H1 (cell line): Measurements from ENCODE around the gene CLEC16A. TPM values are rescaled to one million over a fixed set of nuclear protein-coding genes. Genes with fewer than 3 reads are reported as not detected.

Experiments
- CTCF ChIA-PET: fragments of 300-600 bp; sonication (Branson Sonifier 250); formaldehyde crosslinking; loops from one replicate; lab custom pipeline; 2021; ENCODE audit not compliant: partially characterized antibody; lab: Charles Lee
- POLR2A ChIA-PET: fragments of 300-600 bp; sonication (Branson Sonifier 250); formaldehyde crosslinking; loops from one replicate; lab custom pipeline; 2021; ENCODE audit warnings: inconsistent platforms; ENCODE audit not compliant: partially characterized antibody; lab: Charles Lee
- DNase-seq, 2 experiments: peaks; one replicate each; pipeline versions ENCODE4 v3.0.0 to v3.0.0-alpha.2; 2010 to 2022; ENCODE audit warnings: low spot score in 2 of 2, low read depth in 1 of 2, mixed read lengths in 1 of 2
- FAIRE-seq: peaks from 2 replicates; lab custom pipeline; 2011; peaks lifted over from hg19 to GRCh38; lab: Jason Lieb, UNC
- H2AFZ ChIP-seq: 2 replicates; pipeline ENCODE4 v1.8.1; 2012; ENCODE audit warnings: low read length, inconsistent platforms
- H2AK5ac ChIP-seq: 2 replicates; pipeline ENCODE4 v1.6.1; 2013; ENCODE audit warnings: low read depth, low read length
- H2BK120ac ChIP-seq: replicated peaks from 2 replicates; pipeline ENCODE3; 2013; ENCODE audit warnings: low read depth, low read length, inconsistent platforms
- H2BK12ac ChIP-seq: 2 replicates; pipeline ENCODE4 v1.6.1; 2013; ENCODE audit warnings: low read depth, low read length
- H2BK15ac ChIP-seq: 2 replicates; pipeline ENCODE4 v1.6.1; 2013; ENCODE audit warnings: low read length
- H2BK20ac ChIP-seq: 2 replicates; pipeline ENCODE4 v1.6.1; 2013; ENCODE audit warnings: low read length
- H2BK5ac ChIP-seq: 2 replicates; pipeline ENCODE4 v1.6.1; 2013; ENCODE audit warnings: low read depth, low read length
- H3K14ac ChIP-seq: 2 replicates; pipeline ENCODE4 v1.6.1; 2013; ENCODE audit warnings: inconsistent platforms; ENCODE audit not compliant: insufficient read length
- H3K18ac ChIP-seq: 2 replicates; pipeline ENCODE4 v1.6.1; 2013; ENCODE audit warnings: low read length; ENCODE audit errors: extremely low read depth
- H3K23ac ChIP-seq: 2 replicates; pipeline ENCODE4 v1.6.1; 2013; ENCODE audit warnings: inconsistent platforms; ENCODE audit not compliant: insufficient read length
- H3K23me2 ChIP-seq: 2 replicates; pipeline ENCODE4 v1.6.1; 2013; ENCODE audit warnings: low read depth, low read length
- H3K27ac ChIP-seq: 2 replicates; pipeline ENCODE4 v1.6.1; 2011; ENCODE audit warnings: low read depth, low read length, inconsistent platforms
- H3K27me3 ChIP-seq, 4 experiments: replicated peaks in 1 of 4; 1 replicate in 1 of 4; 2 replicates in 3 of 4; pipeline versions ENCODE4 v1.6.1 to v1.8.1; 2011 to 2013; ENCODE audit warnings: low read length in 3 of 4, mild to moderate bottlenecking in 3 of 4, inconsistent platforms in 2 of 4, mixed read lengths in 2 of 4, moderate library complexity in 1 of 4; ENCODE audit not compliant: control insufficient read depth in 3 of 4, insufficient read depth in 3 of 4; ENCODE audit errors: extremely low read depth in 1 of 4
- H3K36me3 ChIP-seq, 4 experiments: 2 replicates each; pipeline versions ENCODE4 v1.6.1 to v1.8.1; 2011 to 2013; ENCODE audit warnings: mild to moderate bottlenecking in 4 of 4, low read length in 3 of 4, moderate library complexity in 2 of 4, control low read depth in 1 of 4, inconsistent platforms in 1 of 4; ENCODE audit not compliant: insufficient read depth in 4 of 4, control insufficient read depth in 2 of 4
- H3K4ac ChIP-seq: replicated peaks from 2 replicates; pipeline ENCODE3; 2013; ENCODE audit warnings: low read length, low read depth, mixed read lengths, inconsistent platforms; ENCODE audit not compliant: insufficient read length
- H3K4me1 ChIP-seq, 4 experiments: replicated peaks in 1 of 4; 1 replicate in 1 of 4; 2 replicates in 3 of 4; pipeline versions ENCODE4 v1.6.1 to v1.8.1; 2011 to 2013; ENCODE audit warnings: low read length in 3 of 4, inconsistent platforms in 2 of 4, mixed read lengths in 1 of 4; ENCODE audit not compliant: insufficient read depth in 4 of 4, control insufficient read depth in 3 of 4
- H3K4me2 ChIP-seq, 2 experiments: 2 replicates each; pipeline versions ENCODE4 v1.6.1 to v1.8.1; 2011 to 2013; ENCODE audit warnings: low read depth in 2 of 2, low read length in 2 of 2, control low read depth in 1 of 2, inconsistent platforms in 1 of 2, mild to moderate bottlenecking in 1 of 2; ENCODE audit not compliant: insufficient read depth in 1 of 2
- H3K4me3 ChIP-seq, 4 experiments: fragments of 200-600, 300-600 bp in 1 of 4; sonication (generic), shearing (Covaris generic), sonication (Bioruptor Twin) in 1 of 4; 2 replicates each; pipeline versions ENCODE4 v1.5.1 to v1.8.1; 2011 to 2016; ENCODE audit warnings: low read length in 4 of 4, low read depth in 3 of 4, control low read depth in 2 of 4, inconsistent platforms in 2 of 4, mild to moderate bottlenecking in 2 of 4, mixed read lengths in 1 of 4, moderate library complexity in 1 of 4; ENCODE audit not compliant: insufficient read depth in 2 of 4; ENCODE audit errors: extremely low read depth in 1 of 4
- H3K56ac ChIP-seq: replicated peaks from 2 replicates; pipeline ENCODE3; 2013; ENCODE audit warnings: low read depth, mild to moderate bottlenecking, mixed read lengths, low read length, inconsistent platforms; ENCODE audit not compliant: insufficient read length
- H3K79me1 ChIP-seq: 2 replicates; pipeline ENCODE4 v1.6.1; 2013; ENCODE audit warnings: low read depth, low read length, control low read depth
- H3K79me2 ChIP-seq, 2 experiments: 2 replicates each; pipeline versions ENCODE4 v1.6.1 to v1.8.1; 2012 to 2013; ENCODE audit warnings: low read length in 2 of 2, mild to moderate bottlenecking in 2 of 2, inconsistent platforms in 1 of 2; ENCODE audit not compliant: insufficient read depth in 2 of 2, control insufficient read depth in 1 of 2
- H3K9ac ChIP-seq, 4 experiments: replicated peaks in 1 of 4; 1 replicate in 1 of 4; 2 replicates in 3 of 4; pipeline versions ENCODE4 v1.6.1 to v1.8.1; 2011 to 2013; ENCODE audit warnings: low read depth in 3 of 4, low read length in 3 of 4, control low read depth in 2 of 4, mild to moderate bottlenecking in 2 of 4, moderate library complexity in 2 of 4, inconsistent platforms in 1 of 4; ENCODE audit errors: extremely low read depth in 1 of 4
- H3K9me3 ChIP-seq, 2 experiments: 2 replicates each; pipeline versions ENCODE4 v1.6.1 to v1.8.1; 2012 to 2013; ENCODE audit warnings: mild to moderate bottlenecking in 2 of 2, moderate library complexity in 2 of 2, control low read depth in 1 of 2, inconsistent platforms in 1 of 2, low read depth in 1 of 2, low read length in 1 of 2, mixed read lengths in 1 of 2; ENCODE audit not compliant: insufficient read depth in 2 of 2
- H4K20me1 ChIP-seq, 2 experiments: replicated peaks in 1 of 2; 2 replicates each; pipeline versions ENCODE3 to v1.8.1; 2011 to 2013; ENCODE audit warnings: inconsistent platforms in 2 of 2, low read length in 2 of 2, mild to moderate bottlenecking in 1 of 2; ENCODE audit not compliant: insufficient read depth in 2 of 2, control insufficient read depth in 1 of 2
- H4K5ac ChIP-seq: 2 replicates; pipeline ENCODE4 v1.6.1; 2013; ENCODE audit warnings: low read length, low read depth, mixed read lengths, inconsistent platforms; ENCODE audit not compliant: insufficient read length
- H4K8ac ChIP-seq: 2 replicates; pipeline ENCODE4 v1.8.0; 2013; ENCODE audit warnings: mild to moderate bottlenecking, moderate library complexity, low read length, inconsistent platforms; ENCODE audit not compliant: insufficient read depth; ENCODE audit errors: extremely low read depth
- H4K91ac ChIP-seq: replicated peaks from 2 replicates; pipeline ENCODE3; 2013; ENCODE audit warnings: low read length, mixed read lengths, inconsistent platforms; ENCODE audit not compliant: insufficient read length
- BCL11A ChIP-seq, 2 experiments: IDR thresholded peaks; one replicate each; pipeline ENCODE4 v1.6.1; 2011; ENCODE audit warnings: low read depth in 2 of 2, low read length in 2 of 2, mild to moderate bottlenecking in 2 of 2
- BRCA1 ChIP-seq: IDR thresholded peaks from 2 replicates; pipeline ENCODE4 v1.6.1; 2012; ENCODE audit warnings: low read depth, low read length, improper control_type of control experiment
- CBX5 ChIP-seq: fragments of 300-800, 300-1000 bp; sonication (generic); IDR thresholded peaks from 2 replicates; pipeline ENCODE4 v1.7.1; 2016; ENCODE audit warnings: antibody characterized with exemption, low read length, low read depth
- CREB1 ChIP-seq: IDR thresholded peaks from 2 replicates; pipeline ENCODE4 v1.6.1; 2012; ENCODE audit warnings: inconsistent platforms
- KDM5A ChIP-seq: fragments of 200-600 bp; IDR thresholded peaks from 2 replicates; pipeline ENCODE4 v1.7.1; 2012; ENCODE audit warnings: mild to moderate bottlenecking, low read length, inconsistent platforms, mixed read lengths
- POLR2AphosphoS5 ChIP-seq: IDR thresholded peaks from 2 replicates; pipeline ENCODE4 v1.6.1; 2011; ENCODE audit warnings: low read depth, low read length
- RBBP5 ChIP-seq: IDR thresholded peaks from 2 replicates; pipeline ENCODE4 v1.7.1; 2012; ENCODE audit warnings: low read depth, mild to moderate bottlenecking, inconsistent platforms, low read length, moderate library complexity, borderline replicate concordance
- RNF2 ChIP-seq: fragments of 200-900, 300-1000 bp; sonication (generic); IDR thresholded peaks from 2 replicates; pipeline ENCODE4 v1.7.1; 2016; ENCODE audit warnings: borderline replicate concordance, low read depth, mild to moderate bottlenecking, antibody characterized with exemption, low read length; ENCODE audit not compliant: poor library complexity, severe bottlenecking; ENCODE audit errors: missing control alignments
- SIN3A ChIP-seq, 2 experiments: IDR thresholded peaks in 1 of 2; conservative IDR thresholded peaks in 1 of 2; 2 replicates each; pipeline ENCODE4 v1.6.1; 2011 to 2012; ENCODE audit warnings: low read length in 2 of 2, improper control_type of control experiment in 1 of 2, low read depth in 1 of 2, mild to moderate bottlenecking in 1 of 2
- SP1 ChIP-seq: IDR thresholded peaks from 2 replicates; pipeline ENCODE4 v1.6.1; 2011; ENCODE audit warnings: low read depth, low read length
- SP2 ChIP-seq: IDR thresholded peaks from 2 replicates; pipeline ENCODE4 v1.6.1; 2012; ENCODE audit warnings: mild to moderate bottlenecking, low read length, inconsistent platforms
- SP4 ChIP-seq: IDR thresholded peaks from 2 replicates; pipeline ENCODE4 v1.6.1; 2012; ENCODE audit warnings: low read length, inconsistent platforms
- TCF12 ChIP-seq: IDR thresholded peaks from 2 replicates; pipeline ENCODE4 v1.6.1; 2011; ENCODE audit warnings: low read depth, mild to moderate bottlenecking, low read length
- TEAD4 ChIP-seq: IDR thresholded peaks from 2 replicates; pipeline ENCODE4 v1.6.1; 2012; ENCODE audit warnings: low read depth, low read length, inconsistent platforms, mixed read lengths
- WGBS, 2 experiments: shearing (Covaris generic) in 1 of 2; methylation state at CpG; one replicate each; pipeline versions ENCODE4 v1.1.6 to v1.1.7; 2013 to 2015; ENCODE audit warnings: low lambda C conversion rate in 2 of 2, mixed read lengths in 2 of 2, inconsistent platforms in 1 of 2, low coverage in 1 of 2, missing lambda C conversion rate in 1 of 2; ENCODE audit not compliant: insufficient replicate concordance in 2 of 2, insufficient coverage in 1 of 2, insufficient read length in 1 of 2; ENCODE audit errors: extremely low coverage in 1 of 2, missing lambda C conversion rate in 1 of 2; 5-methylcytosine and 5-hydroxymethylcytosine counted together
- polyA plus RNA-seq, 7 experiments: library from polyadenylated mRNA; depleted of rRNA in 3 of 7; stranded (reverse) in 5 of 7; unstranded in 2 of 7; fragments of >200 nt in 5 of 7; fragments of 200-250 nt in 2 of 7; gene quantifications; 1 replicate in 5 of 7; 2 replicates in 1 of 7; 4 replicates in 1 of 7; pipeline versions ENCODE4 v1.2.1 to v1.2.3, GENCODE V29; 2011 to 2013; ENCODE audit warnings: missing spikeins in 2 of 7, mixed read lengths in 2 of 7
- total RNA-seq: library from RNA; stranded (reverse); fragmentation: NEBNext Ultra II Directional; extraction: Animal tissue kit (Norgen Biotek cat#: 25700); gene quantifications from 2 replicates; pipeline ENCODE4 v1.2.1, GENCODE V29; 2021

CLEC16A gene
- total and polyA plus RNA-seq, 2 of the 8 experiments (the other 6 are each of a cell fraction or from before 2014, with no cell fraction given) = 7.6 to 19.3 TPM

GRCh38 chr16:11151156-11151884, 207.0 kb downstream of the CLEC16A start:
- Histone ChIP-seq H4K8ac (no peak overlapping the region), H3K4me3 (no peak overlapping the region), H2BK120ac (no peak overlapping the region), H2AK5ac (no peak overlapping the region), H2AFZ (no peak overlapping the region), H2BK5ac (no peak overlapping the region), H3K79me2 (no peaks in the 10 kb centered on the region), H3K18ac (no peak overlapping the region), H4K5ac (no peak overlapping the region), H2BK12ac (no peak overlapping the region), H3K9ac (no peak overlapping the region), H4K91ac (no peak overlapping the region), H2BK20ac (no peak overlapping the region), H4K20me1 (peaks cover 0 to 3% of the 10 kb centered on the region in 2 experiments), H3K27ac (no peak overlapping the region), H3K9me3 (no peaks in the 10 kb centered on the region), H3K4ac (no peak overlapping the region), H3K36me3 (no peaks in the 10 kb centered on the region), H3K27me3 (no peaks in the 10 kb centered on the region), H2BK15ac (no peak overlapping the region), H3K23me2 (peaks cover 3% of the 10 kb centered on the region; the same call in 1 of the 2 replicates), H3K79me1 (no peaks in the 10 kb centered on the region), H3K4me1 (no peaks in the 10 kb centered on the region), H3K4me2 (no peak overlapping the region), H3K14ac (no peak overlapping the region), H3K23ac (no peak overlapping the region), H3K56ac (no peak overlapping the region)
- FAIRE-seq = no peak
- no peak for DNase-seq
- WGBS, 2 experiments = 87% methylated on average over 9 of the region's 9 CpGs; no CpG with 5 or more reads in 1 of the 2 experiments
- ChIA-PET CTCF (interaction anchor here (0.9 to 1.4 kb wide), 3 partner anchors 11 to 167 kb away, joined by 3 to 4 read pairs (median 4); no protein-coding TSS in a partner anchor), POLR2A (interaction anchor here (1.1 kb wide), 2 partner anchors 74 to 78 kb away, joined by 3 read pairs; no protein-coding TSS in a partner anchor)
- no peak for TF ChIP-seq BRCA1
- no peak for TF ChIP-seq SP4
- no peak for TF ChIP-seq POLR2AphosphoS5
- no peak for TF ChIP-seq CREB1
- no peak for TF ChIP-seq RNF2
- TF ChIP-seq CBX5 = no peak
- TF ChIP-seq KDM5A = no peak
- TF ChIP-seq SP2 = no peak
- no peak for TF ChIP-seq RBBP5
- no peak for TF ChIP-seq SP1
- no peak for TF ChIP-seq TCF12
- no peak for TF ChIP-seq BCL11A (IDR thresholded peaks at IDR 0.05; ENCODE audit: low read depth in 2 of 2, low read length in 2 of 2)
- TF ChIP-seq SIN3A (conservative IDR thresholded peaks at IDR 0.05 in 1 of 2, IDR thresholded peaks at IDR 0.05 in 1 of 2; ENCODE audit: low read depth in 1 of 2, low read length in 2 of 2) = no peak
- no peak for TF ChIP-seq TEAD4
